HG02763 (cell line): Measurements from ENCODE around the gene DUSP9.

ENCODE experiments used
- ATAC-seq: cut with Tn5 transposase; IDR thresholded peaks from one replicate; pipeline ENCODE4 v1.9.1; 2021; ENCODE audit warnings: mild to moderate bottlenecking, moderate library complexity; ENCODE audit not compliant: unreplicated experiment

DUSP9 gene

GRCh38 chrX:153647461-153648357, 706 bp downstream of the DUSP9 start:
- no peak for ATAC-seq

GRCh38 chrX:153648358-153649177, 1.6 kb downstream of the DUSP9 start:
- no peak for ATAC-seq

- ATAC-seq = no peak
These were observed 2.3 kb downstream of the DUSP9 start for GRCh38 chrX:153649178-153649914.

DNA sequence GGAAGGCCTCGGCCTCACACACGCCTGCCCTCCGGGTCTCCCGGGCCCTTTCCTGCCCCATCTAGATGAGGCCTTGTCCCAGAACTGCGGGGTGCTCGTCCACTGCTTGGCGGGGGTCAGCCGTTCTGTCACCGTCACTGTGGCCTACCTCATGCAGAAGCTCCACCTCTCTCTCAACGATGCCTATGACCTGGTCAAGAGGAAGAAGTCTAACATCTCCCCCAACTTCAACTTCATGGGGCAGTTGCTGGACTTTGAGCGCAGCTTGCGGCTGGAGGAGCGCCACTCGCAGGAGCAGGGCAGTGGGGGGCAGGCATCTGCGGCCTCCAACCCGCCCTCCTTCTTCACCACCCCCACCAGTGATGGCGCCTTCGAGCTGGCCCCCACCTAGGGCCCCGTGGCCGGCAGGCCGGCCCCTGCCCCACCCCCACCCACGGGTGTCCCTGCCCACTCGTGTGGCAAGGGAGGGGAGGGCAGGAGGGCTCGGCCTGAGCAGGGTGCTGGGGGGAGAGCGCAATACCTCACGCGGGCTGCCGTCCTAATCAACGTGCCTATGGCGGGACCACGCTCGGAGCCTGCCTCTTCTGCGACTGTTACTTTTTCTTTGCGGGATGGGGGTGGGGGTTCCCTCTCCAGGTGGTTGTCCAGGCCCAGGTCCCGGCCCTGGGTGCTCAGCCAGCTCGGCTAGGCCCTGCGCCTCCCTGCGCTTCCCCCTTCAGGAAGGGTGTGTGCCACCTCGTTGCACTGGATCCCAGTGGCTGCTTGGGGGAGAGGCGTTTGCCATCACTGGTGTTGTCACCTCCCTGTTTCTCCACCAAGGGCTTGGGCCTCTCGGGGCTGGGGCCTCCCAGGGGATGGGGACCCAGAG, 3.1 kb downstream of the DUSP9 start:
- ATAC-seq = no peak

GRCh38 chrX:153650959-153651358, 4.0 kb downstream of the DUSP9 start:
- ATAC-seq = no peak

GRCh38 chrX:153651540-153652079, 4.6 kb downstream of the DUSP9 start:
- ATAC-seq = no peak

DNA sequence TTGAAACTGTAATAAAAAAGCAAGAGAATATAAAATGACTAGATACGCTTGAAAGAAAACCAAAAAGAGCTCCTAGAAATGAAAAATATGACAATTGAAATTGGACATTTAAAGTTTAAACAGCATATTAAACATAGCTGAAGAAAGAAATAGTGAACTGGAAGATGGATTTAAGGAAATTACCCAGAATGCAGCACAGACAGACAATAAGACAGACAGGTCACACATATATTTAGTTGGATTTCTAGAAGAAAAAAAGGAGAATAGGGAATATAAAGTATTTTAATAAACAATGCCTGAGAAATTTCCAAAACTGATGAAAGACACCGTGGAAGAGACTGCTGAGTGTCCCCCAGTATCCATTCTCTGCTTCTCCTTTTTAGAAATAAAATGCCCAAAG, 6.6 kb downstream of the DUSP9 start:
- no peak for ATAC-seq

GRCh38 chrX:153657161-153657560, 10.2 kb downstream of the DUSP9 start:
- ATAC-seq = no peak

DNA sequence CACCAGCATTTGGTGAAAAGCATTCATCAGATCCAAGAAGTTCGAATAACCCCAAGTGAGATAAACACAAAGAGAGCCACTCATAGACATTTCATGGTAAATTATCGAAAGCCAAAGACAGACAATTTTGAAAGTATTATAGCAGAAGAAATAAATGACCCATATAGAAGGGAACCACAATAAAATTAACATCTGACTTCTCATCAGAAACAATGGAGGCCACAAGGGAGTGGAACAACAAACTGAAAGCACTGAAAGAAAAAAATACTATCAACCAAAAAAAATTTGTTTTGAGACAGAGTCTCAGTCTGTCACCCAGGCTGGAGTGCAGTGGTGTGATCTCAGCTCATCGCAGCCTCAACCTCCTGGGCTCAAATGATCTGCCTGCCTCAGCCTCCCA, 12.3 kb downstream of the DUSP9 start:
- no peak for ATAC-seq

DNA sequence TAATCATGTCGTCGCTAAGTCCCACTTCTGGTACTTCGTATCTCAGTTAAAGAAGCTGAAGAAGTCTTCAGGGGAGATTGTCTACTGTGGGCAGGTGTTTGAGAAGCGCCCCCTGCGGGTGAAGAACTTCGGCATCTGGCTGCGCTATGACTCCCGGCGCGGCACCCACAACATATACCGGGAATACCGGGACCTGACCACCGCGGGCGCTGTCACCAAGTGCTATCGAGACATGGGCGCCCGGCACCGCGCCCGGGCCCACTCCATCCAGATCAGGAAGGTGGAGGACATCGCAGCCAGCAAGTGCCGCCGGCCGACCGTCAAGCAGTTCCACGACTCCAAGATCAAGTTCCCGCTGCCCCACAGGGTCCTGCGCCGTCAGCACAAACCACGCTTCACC, 15.3 kb downstream of the DUSP9 start:
- no peak for ATAC-seq

DNA sequence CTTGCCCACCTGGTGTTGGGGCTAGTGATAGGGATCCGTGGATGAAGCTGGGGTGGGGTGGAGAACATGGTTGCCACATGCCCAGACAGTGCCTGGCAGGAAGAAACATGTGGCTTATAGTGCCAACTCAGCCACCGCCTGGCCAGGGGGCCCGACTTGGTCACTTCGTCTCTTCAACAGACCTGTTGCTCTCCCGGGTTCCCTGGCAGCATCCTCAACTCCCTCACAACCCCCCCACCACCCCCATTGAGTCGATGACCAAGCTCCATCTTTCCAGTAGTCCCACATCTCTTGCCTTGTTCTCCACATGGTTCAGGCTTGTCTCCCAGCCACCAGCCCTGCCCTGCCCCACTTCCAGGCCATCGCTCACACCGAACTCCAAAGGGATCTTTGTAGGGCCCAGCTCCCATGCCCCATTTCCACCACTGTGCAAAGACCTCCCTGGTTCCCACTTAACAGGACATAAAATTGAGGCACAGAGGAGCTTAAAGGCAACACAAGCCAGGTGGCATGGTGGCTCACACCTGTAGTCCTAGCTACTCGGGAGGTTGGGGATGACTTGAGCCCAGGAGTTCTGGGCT, 18.8 kb downstream of the DUSP9 start:
- ATAC-seq = no peak

- no peak for ATAC-seq
These were observed 20.4 kb downstream of the DUSP9 start for GRCh38 chrX:153667281-153667955.

DNA sequence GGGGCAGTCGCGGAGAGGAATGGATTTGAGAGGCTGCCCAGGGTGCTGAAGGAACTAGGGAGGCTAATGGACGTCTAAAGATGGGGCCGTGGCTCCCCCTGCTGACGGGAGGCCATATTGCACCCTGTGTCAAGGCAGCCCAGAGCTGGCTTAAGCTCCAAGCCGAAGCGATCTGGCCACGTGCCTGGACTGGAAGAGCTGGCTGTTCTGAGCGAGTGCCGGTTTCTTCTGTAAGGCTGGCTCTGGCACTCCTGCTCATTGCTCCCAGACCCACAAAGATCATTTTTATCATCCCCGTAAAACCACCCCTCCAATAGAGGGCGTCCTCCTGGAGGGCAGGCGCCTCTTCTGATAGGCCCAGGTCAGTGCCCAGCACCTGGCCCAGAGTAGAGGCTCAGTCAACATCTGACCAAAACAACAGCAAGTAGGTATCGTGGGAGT, 21.0 kb downstream of the DUSP9 start:
- ATAC-seq = no peak

DNA sequence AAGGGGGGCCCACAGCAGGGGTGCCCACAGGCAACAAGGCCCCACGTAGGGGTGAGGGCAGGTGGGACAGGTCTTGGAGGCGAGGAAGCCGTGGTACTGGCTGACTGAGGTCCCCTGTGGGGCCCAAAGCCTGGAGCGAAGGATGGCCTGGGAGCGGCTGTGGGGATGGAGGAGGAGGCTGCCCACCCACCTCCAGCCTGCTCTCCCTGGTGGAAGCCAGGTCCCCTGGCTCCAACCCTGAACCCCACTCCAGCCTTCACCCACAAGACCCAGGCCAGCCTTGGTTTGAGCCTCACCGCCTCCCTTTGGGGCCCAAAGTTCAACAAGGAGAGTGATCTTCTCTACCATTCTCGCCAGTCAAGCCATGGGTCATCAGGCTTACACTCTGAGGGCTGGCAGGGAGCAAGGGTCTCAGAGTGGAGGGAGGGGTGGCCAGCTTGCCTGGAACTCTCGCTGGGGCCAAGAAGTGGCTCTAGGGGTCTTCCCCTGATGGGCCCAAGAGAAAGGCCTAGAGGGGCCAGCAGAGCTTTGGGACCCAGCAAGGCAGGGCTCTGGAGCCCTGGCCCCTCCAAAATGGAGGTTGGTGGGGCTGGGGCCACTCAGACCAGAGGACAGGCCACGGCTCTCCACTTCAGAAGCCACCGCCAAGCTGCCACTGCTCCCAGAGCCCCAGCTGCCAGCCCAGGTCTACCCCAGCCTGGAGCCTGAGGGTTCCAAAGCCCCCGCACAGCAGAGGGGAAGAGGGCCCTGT, 21.6 kb downstream of the DUSP9 start:
- ATAC-seq = no peak

DNA sequence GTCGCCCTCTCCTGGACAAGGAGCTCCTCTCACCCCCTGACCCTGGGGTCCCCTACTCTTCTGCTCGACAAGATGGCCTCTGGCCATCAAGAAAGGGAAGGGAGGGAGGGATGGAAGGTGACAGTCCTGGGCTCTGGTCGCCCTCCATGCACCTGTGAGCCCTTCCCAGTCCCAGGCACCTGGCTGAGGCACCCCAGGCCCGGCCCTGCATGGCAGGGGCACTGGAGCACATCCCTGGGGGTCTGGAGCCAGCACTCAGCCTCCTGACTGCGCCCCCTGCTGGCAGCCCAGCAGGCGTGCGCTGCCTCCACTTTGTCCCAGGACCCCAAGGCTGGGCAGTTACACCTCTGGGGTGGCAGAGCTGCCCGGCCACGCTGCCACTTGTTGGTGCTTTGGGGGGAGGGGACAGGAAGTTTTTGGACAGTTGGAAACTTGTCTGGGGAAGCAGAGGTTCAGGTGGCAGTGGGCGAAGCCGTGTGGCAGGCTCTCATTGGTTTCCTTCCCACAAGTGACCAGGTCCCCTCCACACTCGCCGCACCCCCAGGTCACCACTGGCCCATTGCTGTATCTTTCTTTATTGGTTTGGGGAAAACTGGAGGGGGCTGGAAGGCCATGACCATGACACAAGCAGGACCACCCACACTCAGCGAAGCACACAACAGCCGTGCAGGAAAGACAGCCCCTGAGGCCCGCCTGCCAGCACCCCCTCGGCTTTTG, 22.3 kb downstream of the DUSP9 start:
- ATAC-seq = no peak

DNA sequence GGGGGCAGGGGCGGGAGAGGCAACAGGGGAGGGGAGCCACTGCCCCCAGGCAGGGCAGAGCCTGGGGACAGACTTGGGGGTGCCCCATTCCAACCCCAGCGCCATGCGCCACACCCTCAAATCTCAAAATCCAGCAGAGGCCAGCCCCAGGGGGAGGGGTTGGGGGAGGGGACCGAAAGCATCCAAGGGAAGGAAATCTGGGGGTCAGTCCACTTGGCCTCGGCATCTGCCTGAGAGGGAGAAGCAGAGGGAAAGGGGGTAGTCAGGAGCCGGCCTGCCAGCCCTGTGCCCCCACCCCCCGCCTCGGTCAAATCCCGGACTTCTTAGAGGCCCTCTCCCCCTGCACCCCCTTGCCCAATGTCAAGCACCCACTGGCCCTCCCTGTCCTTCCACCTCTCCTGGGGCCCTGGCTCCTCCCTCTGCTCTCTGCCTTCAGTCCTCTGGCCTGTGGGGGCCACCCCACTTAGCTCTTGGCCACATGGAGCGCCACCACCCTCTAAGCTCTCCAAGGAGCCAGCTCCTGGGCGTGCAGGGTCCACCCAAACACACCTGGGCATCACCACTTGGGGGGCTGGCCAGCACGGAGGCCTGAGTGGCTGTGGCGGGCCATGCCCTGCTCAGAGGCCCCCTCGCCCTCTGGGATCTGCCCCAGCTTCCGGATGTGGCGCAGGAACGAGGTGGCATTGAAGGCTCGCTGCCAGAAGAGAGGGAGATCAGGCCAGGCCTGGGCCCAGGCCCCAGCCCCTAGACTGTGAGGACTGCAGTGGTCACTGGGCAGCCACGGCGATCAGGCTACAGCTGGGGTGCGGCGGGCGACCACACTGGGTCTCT, 23.1 kb downstream of the DUSP9 start:
- no peak for ATAC-seq
